Transverse colon (tissue), 4 donors: ENCODE data around the gene METTL14.

ENCODE experiments used
- EP300 ChIP-seq: sonication (generic); formaldehyde crosslinking; IDR thresholded peaks from one replicate; pipeline ENCODE4 v1.6.1; 2017; ENCODE audit warnings: antibody characterized with exemption, low read depth
- POLR2A ChIP-seq: fragments of 450-650 bp; IDR thresholded peaks from one replicate; pipeline ENCODE4 v1.6.1; 2016; ENCODE audit warnings: antibody characterized with exemption, mild to moderate bottlenecking, moderate library complexity
- POLR2AphosphoS5 ChIP-seq, 3 donors: sonication (generic); formaldehyde crosslinking; IDR thresholded peaks; one replicate each; pipeline ENCODE4 v1.6.1; 2016; ENCODE audit warnings: antibody characterized with exemption in 3 of 3
- TF ChIP-seq, protein P1 (sequence below), 5 experiments: fragments of 200-600 bp in 3 of 5; fragments of 450-650 bp in 2 of 5; sonication (generic) in 3 of 5; IDR thresholded peaks; 1 replicate in 2 of 5; 2 replicates in 3 of 5; pipeline ENCODE4 v1.5.1; 2016 to 2017; ENCODE audit warnings: antibody characterized with exemption in 5 of 5, inconsistent platforms in 3 of 5, mild to moderate bottlenecking in 2 of 5, moderate library complexity in 1 of 5

DNA sequence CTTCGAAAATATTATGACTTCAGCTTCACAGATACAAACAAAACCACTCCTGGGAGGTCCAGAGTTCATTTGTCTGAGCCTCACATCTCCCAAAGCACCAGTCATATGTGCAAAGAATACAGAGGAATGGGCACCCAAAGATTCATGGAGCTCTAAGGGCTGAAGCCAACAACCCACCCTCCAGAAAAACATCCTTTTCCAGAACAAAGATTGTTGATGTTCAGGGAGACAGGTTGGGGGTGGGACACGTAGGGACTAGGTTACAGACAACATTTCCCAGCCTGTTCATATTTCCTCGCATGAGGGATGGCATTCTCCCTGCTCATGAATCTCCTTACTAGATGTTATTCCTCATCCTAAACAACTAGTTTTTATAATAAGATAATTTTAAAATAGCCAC lies 71.2 kb downstream of the METTL14 start:
- TF ChIP-seq POLR2A (no peak), EP300 (no peak), POLR2AphosphoS5 (IDR thresholded peaks at IDR 0.05) (no peak)
- TF ChIP-seq, protein P1, sequence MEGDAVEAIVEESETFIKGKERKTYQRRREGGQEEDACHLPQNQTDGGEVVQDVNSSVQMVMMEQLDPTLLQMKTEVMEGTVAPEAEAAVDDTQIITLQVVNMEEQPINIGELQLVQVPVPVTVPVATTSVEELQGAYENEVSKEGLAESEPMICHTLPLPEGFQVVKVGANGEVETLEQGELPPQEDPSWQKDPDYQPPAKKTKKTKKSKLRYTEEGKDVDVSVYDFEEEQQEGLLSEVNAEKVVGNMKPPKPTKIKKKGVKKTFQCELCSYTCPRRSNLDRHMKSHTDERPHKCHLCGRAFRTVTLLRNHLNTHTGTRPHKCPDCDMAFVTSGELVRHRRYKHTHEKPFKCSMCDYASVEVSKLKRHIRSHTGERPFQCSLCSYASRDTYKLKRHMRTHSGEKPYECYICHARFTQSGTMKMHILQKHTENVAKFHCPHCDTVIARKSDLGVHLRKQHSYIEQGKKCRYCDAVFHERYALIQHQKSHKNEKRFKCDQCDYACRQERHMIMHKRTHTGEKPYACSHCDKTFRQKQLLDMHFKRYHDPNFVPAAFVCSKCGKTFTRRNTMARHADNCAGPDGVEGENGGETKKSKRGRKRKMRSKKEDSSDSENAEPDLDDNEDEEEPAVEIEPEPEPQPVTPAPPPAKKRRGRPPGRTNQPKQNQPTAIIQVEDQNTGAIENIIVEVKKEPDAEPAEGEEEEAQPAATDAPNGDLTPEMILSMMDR (IDR thresholded peaks at IDR 0.05) = no peak
